Measurements from ENCODE around the gene TIMMDC1.
"Not testable (repeated sequence)": the region's sequence is repeated elsewhere in the genome, so short reads cannot be mapped to it uniquely, and the experiment has no call there.

TIMMDC1 gene

DNA sequence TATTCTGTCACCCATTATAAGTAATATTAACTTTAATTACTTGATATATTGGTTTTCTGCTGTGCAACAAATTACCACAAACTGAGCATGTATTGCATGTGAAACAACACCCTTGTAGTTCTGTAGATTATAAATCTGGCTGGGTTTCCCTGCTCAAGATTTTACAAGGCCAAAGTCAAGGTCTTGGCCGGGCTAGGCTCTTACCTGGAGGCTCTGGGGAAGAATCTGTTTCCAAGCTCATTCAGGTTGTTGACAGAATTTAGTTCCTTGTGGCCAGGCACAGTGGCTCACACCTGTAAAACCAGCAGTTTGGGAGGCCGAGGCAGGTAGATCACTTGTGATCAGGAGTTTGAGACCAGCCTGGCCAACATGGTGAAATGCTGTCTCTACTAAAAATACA lies 16.3 kb downstream of the TIMMDC1 start:
- no peak for DNase-seq

DNA sequence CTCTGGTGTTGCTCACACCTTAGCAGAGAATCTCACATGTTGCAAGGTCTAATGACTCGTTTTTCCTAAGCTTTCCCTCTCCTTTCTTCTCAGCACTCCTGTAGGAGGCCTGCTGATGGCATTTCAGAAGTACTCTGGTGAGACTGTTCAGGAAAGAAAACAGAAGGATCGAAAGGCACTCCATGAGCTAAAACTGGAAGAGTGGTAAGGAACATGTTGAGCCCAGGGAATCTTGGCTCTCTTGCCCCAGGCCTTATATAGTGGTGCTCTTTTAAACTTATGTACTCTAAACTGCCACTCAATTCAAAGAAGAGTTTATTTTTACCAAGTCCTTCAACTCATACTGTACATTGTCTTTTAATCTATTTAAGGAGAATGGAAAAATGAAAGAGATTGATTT lies 18.8 kb downstream of the TIMMDC1 start:
- no peak for DNase-seq

DNA sequence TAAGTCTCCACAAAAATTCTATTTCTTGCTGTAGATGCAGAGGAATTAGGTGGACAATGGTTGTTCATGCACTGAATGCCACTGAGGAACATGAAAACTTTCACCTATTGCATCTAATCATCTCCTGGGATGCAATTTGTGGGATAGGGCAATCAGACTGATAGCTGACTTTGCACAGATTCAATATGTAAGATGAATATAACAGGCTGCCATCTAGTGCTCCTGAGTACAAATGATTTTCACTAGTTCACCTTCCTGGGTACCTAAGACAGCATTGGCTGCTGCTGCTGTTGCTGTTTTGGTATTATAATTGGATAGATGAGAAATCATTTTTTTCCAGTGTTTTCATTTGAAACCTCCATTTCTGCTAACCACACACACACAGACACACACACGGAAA lies 19.7 kb downstream of the TIMMDC1 start:
- no peak for DNase-seq

DNA sequence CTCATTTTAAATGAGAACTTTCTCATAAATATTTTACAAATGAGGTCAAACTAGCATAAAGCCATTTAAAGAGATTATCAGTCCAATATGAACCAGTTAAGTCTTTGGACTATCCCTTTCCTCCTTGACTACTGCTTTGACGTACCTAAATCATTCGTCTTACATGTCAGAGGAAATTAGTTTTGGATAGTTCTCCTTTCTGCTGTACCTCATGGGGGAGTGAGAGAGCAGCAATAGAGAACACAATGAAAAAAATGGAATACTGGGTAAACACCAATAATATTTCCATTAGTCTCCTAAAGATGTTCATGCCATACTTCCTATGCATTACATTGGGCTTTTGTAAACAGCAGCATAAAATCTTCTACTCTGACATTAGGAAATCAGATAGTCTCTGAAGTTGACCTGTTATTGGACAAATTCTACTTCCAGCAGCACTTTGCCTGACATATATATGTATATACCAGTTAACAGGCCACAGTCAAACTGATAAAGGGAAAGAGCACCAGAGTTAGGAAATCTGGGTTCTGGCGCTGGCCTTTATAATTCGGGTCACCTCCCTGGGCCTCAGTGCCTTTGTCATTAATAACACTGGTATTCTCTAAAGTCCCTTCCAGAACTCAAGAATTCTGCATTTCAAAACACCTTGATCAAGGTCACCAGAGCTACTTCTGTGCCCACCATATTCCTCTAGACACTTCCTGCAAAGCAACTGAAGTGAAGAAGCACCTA lies 26.8 kb downstream of the TIMMDC1 start:
- no peak for DNase-seq

- no peak for DNase-seq
Observed at GRCh38 chr3:119527714-119528113, 29.4 kb downstream of the TIMMDC1 start.

GRCh38 chr3:119529883-119530282 lies 31.5 kb downstream of the TIMMDC1 start:
- no peak for DNase-seq

- DNase-seq: no peak
Observed at GRCh38 chr3:119530456-119530855, 32.1 kb downstream of the TIMMDC1 start.

DNA sequence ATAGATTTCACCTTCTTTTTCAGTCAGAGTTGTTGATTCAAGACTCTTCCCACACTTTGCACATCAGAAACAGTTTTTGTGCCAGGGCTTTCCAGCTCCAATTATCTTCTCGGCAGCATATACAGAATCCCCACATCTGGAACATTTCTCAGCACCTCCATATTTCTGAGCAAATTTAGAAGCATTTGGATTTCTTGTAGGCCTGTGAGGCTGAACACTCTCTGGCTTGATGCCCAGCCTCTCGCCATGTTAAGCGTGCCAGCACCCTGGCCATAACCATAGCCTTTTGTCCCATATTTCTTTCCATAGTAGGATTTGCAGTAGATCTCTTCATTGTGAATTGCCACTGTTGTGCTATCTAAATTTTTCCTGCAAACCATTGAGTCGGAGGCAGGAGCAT lies 32.8 kb downstream of the TIMMDC1 start:
- no peak for DNase-seq

GRCh38 chr3:119534296-119534695 lies 35.9 kb downstream of the TIMMDC1 start:
- DNase-seq: no peak

- no peak for DNase-seq
Observed at GRCh38 chr3:119536757-119537156, 38.4 kb downstream of the TIMMDC1 start.

DNA sequence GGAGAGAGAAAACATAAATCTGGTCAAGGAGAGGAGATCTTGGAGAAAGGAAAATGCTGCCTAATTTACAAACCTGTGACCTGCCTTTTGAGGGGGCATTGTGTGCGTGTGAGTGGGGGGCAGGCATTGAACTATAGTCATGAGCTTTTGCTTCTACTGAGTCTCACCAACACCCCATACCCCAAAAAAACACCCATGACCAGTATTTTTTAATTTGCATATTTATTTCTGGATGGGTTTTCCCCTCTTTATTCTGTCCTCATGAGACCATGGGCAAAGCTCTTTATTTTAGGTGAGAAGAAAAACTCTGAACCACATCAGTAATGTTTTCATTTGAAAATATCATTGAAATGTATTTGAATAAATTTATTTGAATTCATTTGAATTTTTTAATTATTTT lies 40.4 kb downstream of the TIMMDC1 start:
- DNase-seq: no peak

DNA sequence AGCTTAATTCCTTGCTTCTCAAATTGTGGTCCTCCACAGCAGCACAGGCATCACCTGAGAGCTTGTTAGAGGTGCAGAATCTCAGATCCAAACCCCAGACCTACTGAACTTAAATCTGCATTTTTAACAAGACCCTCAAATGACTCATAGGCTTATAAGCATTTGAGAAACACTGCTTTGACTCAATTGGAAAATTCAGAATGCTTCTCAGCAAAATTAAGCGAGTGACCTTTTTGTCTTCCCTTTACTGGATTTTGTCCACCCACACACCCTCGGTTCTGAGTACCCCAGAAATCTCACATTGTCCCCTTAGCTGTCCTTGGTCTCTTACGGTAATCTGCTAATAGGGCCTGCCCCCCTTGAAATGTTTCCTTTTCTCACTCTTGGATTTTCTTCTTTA lies 43.2 kb downstream of the TIMMDC1 start:
- DNase-seq: no peak

- DNase-seq: no peak
Observed at GRCh38 chr3:119542168-119542767, 43.9 kb downstream of the TIMMDC1 start.

DNA sequence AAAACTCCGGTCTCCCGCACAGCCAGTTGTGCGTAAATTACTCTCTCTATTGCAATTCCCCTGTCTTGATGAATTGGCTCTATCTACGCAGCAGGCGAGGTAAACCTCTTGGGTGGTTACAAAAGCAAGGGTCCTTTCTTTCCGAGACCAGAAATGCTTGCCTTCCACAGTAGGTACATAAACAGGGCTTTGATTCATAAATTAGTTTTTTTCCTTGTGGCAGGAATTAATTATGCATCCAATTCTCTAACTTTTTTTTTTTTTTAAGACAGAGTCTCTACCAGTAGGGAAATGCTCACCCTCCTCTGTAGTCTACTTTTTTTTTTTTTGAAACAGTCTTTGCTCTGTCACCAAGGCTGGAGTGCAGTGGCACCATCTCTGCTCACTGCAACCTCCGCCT lies 44.8 kb downstream of the TIMMDC1 start:
- no peak for DNase-seq

- no peak for DNase-seq
Observed at GRCh38 chr3:119547227-119547626, 48.9 kb downstream of the TIMMDC1 start.

DNA sequence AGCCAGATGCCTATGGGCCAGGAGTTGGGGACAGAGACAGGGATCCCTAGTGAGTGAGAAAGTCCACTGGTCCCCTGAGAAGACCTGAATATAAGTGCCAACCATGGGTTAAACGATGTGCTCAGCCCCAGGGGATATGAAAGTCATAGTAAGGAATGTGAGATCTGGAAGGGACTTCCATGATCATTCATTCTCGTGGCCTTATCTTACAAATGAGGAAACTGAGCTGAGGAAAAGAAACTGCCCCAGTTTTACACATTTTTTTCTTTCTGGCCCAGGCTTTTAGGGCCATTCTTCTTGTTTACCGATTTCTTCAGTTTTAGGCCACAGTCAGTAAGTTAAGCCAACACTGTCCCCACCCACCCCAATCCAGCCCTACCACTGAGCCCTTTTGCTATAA lies 50.0 kb downstream of the TIMMDC1 start:
- DNase-seq: no peak

- DNase-seq: no peak
Observed at GRCh38 chr3:119550192-119550910, 52.0 kb downstream of the TIMMDC1 start.

DNA sequence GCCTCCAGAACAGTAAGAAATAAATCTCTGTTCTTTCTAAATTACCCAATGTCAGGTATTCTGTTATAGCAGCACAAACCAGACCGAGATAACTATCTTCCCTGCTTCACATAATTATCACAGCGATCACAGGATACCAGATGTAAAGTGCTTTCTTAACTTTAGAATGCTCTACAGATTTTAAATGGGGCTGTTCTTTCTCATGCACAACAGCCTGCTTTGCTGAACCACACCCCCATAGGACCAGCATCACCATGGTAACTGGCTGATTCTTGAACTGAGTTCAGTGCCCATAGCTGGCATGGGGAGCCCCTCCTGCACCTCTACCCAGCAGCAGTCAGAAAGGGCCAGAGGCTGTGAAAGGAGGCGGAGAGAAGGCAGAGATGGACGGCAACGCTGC lies 53.3 kb downstream of the TIMMDC1 start:
- no peak for DNase-seq

DNA sequence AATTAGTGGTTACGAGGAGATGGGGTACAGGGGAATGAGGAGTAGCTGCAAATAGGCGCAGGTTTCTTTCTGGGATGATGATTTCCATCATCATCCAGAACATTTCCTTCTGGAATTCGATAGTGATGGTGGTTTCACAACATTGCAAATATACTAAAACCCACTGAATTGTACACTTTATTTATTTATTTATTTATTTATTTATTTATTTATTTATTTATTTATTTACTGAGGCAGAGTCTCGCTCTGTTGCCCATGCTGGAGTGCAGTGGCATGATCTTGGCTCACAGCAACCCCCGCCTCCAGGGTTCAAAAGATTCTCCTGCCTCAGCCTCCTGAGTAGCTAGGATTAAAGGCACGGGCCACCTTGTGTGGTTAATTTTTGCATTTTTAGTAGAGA lies 54.6 kb downstream of the TIMMDC1 start:
- DNase-seq: not testable (repeated sequence)

GRCh38 chr3:119553823-119554415 lies 55.6 kb downstream of the TIMMDC1 start:
- no peak for DNase-seq

DNA sequence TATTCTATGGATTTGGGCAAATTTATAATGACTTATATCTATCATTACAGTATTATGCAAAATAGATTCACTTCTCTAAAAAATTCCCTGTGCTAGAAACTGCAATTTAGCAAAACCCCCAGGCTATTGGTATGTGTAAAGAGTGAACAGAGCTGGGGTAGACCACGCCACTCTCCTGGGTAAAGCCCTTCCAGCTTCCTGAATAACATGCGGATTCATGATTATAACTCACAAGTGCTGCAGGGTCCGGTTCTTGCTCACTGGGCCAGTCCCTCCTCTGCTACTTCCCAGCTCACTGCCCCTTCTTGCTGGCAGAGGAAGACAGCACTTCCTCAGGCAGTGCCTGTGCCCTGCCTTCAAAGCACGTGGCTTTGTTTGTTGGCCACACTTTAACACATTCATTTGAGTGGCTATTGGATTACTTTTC lies 57.0 kb downstream of the TIMMDC1 start:
- DNase-seq: no peak

DNA sequence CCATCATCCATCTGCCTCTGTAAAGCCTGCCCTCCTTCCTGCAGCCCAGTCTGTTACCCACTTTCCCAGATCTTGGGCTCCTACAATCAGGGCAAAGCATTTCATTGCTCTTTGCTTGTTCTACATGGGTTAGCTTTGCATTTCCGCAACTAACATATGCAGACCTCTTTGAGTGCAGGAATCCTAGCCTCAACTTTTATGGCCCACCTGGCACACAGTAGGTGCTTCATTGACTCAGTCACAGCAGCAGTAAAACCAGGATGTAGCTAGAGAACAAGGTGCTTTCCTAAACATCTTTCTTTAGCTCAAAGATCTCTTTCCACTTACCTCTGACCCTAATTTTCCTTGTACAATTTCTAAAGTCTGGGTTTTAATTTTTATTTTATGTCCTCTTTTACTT lies 57.6 kb downstream of the TIMMDC1 start:
- DNase-seq: no peak

- DNase-seq: no peak
Observed at GRCh38 chr3:119557192-119557876, 59.0 kb downstream of the TIMMDC1 start.
